ENCODE results near the gene TFR2.
"Not testable (repeated sequence)": the region's sequence is repeated elsewhere in the genome, so short reads cannot be mapped to it uniquely, and the experiment has no call there.

TFR2 gene

DNA sequence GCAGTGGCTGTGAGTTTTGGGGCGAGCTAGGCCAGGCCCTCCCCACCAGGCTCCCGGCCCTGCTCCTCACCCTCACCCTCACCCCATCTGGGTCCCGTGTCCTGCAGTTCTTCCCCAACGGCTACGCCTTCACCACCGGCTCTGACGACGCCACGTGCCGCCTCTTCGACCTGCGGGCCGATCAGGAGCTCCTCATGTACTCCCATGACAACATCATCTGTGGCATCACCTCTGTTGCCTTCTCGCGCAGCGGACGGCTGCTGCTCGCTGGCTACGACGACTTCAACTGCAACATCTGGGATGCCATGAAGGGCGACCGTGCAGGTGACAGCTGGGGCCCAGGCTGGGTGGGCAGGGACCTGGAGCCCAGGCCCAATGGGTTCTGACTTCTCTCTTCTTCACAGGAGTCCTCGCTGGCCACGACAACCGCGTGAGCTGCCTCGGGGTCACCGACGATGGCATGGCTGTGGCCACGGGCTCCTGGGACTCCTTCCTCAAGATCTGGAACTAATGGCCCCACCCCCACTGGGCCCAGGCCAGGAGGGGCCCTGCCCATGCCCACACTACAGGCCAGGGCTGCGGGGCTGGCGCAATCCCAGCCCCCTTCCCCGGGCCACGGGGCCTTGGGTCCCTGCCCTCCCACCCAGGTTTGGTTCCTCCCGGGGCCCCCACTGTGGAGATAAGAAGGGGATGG lies 37.1 kb upstream of the TFR2 start:
- DNase-seq, result no peak

DNA sequence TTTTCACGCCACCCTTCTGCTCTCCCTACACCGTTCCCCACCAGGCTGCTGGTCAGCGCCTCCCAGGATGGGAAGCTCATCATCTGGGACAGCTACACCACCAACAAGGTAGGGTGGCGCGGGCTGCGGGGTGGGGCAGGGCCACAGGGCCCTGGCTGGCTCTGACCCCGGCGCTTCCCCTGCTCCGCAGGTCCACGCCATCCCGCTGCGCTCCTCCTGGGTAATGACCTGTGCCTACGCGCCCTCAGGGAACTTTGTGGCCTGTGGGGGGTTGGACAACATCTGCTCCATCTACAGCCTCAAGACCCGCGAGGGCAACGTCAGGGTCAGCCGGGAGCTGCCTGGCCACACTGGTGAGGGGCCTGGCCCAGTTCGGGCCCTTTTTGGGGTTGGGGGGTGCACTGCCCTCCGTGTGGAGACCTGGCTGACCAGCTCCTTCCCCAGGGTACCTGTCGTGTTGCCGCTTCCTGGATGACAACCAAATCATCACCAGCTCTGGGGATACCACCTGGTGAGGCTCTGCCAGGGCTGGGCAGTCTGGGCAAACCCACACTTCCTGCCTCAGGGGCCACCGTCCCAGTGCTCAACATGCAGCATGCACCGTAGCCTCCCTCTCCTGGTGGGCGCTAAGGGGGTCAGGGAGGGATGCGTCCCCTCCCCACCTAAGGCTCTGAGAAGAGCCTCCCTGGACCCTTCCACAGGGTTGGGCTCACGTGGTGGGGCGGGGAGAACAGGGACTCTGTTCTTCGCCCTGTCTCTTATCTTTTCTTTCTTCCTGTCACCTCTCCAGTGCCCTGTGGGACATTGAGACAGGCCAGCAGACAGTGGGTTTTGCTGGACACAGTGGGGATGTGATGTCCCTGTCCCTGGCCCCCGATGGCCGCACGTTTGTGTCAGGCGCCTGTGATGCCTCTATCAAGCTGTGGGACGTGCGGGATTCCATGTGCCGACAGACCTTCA lies 36.2 kb upstream of the TFR2 start:
- no peak for DNase-seq

DNA sequence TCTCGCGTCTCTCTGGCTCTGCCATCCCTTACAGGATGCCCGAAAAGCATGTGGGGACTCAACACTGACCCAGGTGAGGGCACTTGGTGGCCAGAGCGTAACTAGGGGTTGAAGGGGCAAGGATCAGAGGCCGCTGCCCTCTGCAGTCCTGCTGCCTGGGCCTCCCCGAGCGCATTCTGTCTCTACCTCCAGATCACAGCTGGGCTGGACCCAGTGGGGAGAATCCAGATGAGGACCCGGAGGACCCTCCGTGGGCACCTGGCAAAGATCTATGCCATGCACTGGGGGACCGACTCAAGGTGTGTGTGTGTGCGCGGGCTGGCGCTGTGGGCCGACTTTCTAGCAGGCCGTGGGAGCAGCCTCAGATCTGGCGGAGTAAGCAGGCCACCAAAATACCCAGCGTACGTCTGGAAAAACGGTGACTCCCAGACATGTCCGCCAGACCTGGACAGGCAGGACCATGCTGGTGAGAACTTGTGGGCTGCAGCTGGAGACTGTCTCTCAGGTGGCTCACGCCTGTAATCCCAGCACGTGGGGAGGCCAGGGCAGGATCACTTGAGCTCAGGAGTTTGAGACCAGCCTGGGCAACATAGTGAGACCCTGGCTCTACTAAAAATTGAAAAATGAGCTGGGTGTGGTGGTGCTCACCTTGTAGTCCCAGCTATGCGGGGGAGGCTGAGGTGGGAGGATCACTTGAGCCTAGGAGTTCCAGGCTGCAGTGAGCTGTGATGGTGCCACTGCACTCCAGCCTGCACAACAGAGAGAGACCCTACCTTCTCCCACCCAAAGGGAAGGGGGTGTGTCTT lies 35.4 kb upstream of the TFR2 start:
- no peak for DNase-seq

DNA sequence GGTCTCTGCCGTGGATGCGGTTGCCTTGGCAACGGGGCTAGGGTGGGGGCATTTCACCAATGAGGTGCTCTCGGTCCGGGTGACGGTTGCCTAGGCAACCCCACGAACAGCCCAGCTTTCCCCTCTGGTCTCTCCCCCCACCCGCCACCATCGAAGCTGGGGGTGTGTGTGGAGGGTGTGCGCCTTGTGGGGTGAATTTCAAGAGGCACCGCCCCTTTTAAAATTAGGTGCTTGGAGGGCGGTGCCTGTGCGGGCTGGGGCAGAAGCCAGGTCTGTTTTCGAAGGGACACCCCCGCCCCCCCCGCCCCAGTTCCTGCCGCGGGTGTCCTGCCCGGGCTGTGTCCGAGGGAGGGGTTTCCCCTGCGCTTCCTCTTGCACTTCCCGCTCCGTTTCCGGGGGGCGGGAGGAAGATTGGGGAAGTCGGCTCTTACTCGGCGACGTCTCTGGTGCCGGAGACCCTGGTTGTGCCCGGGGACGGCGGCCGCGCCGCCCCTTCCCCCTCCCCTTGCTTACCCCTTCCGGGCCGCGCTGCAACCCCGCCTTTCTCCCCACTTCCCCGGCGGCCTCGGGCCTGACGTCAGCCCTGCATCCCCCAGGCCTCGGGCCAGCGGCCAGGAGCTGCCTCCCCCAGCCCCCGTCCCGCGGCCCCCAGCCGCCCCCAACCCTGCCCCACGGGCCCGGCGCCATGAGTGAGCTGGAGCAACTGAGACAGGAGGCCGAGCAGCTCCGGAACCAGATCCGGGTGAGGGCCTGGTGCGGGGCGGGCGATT lies 34.4 kb upstream of the TFR2 start:
- DNase-seq, result peak; percentile 95

DNA sequence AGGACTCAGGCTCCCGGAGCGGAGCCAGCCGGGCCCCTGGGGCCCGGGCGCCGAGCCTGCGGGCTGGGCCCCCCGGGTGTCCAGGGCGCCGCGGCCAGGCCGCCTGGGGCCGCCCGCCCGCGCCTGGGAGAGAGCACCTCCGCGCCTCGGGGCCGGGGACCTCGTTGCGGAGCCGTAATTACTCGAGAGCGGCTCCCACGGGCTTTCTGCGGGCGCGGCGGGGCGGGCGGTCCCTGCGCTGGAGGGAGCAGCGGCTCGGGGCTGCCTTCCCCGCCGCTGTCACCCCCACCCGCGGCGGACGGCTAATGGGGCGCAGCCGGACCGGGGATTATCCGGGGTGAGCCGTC lies 33.7 kb upstream of the TFR2 start:
- DNase-seq, result peak; percentile 56

DNA sequence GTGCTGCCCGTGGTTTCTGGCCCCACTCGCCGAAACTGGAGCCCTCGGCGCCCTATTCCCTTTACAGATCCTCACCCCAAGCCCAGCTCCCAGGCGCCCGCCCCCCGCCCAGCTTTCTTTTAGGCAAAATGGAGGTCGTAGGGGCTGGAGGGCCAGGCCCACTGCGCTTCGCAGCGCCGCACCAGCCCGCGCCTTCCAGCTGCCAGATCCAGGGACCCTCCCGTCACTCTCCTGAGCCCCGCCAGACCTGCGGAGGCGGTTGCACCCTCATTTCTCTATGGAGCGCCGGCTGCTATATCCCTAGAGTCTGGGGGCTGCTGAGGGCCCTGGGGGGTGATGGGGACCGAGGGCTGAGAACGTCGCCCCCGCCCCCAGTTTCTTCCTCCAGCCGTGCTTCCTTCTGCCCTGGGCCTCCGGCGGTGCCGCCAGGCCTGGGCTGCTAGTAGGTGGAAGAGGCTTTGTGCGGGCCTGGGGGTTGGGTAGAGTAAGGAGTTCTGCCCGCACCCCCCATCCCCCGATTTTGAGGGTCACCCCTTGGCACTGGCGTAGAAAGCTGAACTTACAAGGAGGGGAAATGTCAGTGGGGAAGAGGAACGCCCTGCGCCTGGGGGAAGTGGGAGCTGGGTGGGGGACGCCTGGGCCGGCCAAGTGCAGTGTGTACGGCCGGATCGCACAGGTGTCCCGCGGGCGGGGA lies 33.2 kb upstream of the TFR2 start:
- no peak for DNase-seq

DNA sequence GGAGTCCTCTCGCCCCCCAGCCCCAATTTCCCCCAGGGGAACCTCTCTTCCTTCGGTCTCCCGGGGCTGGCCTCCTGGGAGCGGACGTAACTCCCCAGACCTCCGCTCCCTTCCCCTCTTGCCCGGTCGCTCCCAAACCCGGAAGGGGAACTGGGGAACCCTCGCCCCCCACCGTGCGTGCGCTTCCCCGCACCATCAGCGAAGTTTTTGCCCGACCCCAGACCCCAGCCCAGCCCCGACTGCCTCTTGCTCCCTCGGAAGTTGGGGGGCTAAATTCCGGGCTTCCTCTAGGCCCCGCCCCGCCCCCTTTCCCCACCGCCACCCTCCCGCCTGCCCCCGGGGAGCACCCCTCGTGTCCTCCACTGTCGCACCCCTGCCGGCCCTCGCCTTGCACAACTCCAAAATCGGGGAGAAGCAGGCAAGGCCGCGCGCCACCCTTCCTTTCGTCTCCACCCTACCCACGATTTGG lies 32.6 kb upstream of the TFR2 start:
- peak; percentile 34 for DNase-seq

DNA sequence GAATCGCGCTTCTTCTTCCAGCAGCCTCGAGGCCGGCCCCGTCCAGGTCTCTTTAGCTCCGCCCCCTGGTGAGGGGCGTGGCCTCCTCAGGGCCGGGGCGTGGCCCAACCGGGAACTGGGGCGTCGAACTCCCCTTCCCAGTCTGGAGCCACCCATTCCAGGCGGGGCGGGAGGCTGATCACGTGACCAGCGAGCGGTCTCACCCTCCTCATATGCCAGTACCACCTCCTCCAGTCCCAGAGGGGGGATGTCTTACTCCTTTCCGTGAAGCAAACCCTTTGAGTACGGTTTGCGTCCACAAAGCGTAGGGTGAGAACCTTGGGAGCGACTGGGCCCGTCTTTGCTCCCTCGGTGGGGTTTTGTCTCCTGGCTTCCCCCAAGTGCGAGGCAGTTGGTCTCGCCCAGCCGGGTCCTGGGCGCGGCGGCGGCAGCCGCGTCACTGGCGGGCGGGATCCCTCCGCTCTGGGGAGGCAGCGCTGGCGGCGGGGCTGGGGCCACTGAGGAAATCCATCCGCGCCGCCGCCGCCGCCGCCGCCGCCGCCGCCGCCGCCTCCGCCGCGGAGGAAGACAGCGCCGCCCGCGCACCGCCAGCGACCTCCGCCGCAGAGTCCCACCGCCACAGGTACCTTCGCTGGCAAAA lies 32.1 kb upstream of the TFR2 start, which contains the start of gene GNB2:
TSS of gene GNB2 (plus strand) at position 439 of the 640 bp plus-strand sequence. CDS start 2,526 bp downstream, outside the sequence.
- DNase-seq, result peak; percentile 95

DNA sequence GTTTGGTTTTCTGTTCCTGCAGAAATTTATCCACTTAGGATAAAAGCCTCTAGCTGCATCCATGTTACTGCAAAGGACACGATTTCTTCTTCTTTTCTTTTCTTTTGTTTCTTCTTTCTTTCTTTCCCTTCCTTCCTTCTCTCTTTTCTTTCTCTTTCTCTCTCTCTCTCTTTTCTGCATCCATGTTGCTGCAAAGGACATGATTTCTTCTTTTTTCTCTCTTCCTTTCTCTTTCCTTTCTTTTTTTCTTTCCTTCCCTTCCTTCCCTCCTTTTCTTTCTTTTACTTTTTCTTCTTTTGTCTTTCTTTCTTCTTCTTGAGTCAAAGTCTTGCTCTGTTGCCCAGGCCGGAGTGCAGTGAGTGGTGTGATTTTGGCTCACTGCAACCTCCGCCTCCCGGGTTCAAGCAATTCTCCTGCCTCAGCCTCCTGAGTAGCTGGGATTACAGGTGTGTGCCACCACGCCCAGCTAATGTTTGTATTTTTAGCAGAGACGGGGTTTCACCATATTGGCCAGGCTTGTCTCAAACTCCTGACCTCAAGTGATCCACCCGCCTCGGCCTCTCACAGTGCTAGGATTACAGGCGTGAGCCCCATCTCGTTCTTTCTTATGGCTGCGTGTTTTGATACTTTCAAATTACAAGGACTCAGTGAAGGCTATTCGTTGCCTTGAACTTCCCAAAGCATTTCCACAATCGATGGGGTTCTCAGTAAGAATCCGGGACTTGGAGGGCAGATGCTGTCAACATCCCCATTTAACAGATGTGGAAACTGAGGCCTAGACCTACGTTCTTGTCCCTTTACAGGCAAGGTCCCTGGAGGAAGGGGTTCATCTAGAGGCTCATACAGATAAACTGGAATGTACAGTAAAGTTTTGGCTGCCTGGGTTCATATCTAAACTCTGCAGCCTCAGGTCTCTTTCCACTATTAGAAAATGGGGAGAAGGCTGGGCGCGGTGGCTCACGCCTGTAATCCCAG lies 30.3 kb upstream of the TFR2 start:
- no peak for DNase-seq

DNA sequence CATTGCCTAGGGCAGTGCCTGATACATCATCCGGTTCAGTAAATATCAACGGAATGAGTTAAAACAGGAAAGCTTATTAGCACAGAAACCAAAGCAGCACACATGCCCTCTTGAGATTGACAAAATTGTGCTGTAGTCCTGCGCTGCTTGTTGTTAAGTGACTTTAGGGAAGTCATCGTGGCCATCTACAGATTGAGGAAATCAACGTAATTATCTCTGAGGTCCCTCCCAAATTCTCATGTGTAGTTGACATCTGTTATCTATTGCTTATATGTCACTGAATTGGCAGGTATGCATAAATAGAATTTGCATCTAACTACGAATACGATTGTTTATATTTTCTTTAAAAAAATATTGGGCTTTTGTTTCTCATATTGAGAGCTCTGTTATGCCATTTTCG lies 28.7 kb upstream of the TFR2 start:
- DNase-seq, result no peak

DNA sequence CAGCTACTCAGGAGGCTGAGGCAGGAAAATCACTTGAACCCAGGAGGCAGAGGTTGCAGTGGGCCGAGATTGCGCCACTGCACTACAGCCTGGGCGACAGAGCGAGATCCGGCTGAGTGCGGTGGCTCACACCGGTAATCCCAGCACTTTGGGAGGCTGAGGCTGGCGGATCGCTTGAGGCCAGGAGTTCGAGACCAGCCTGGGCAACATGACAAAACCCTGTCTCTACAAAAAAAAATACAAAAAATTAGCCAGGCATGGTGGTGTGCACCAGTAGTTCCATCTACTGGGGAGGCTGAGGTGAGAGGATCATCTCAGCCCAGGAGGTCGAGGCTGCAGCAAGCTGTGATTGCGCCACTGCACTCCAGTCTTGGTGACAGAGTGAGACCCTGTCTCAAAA lies 27.8 kb upstream of the TFR2 start:
- DNase-seq, result not testable (repeated sequence)

DNA sequence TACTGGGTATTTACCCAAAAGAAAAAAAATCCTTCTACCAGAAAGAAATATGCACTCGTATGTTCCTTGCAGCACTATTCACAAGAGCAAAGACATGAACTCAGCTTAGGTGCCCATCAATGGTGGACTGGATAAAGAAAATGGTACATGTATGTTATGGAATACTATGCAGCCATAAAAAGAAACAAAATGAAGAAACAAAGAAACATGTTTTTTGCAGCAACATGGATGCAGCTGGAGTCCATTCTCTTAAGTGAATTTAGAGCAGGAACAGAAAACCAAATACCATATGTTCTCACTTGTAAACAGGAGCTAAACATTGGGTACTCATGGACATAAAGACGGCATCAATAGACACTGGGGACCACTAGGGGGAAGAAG lies 26.7 kb upstream of the TFR2 start:
- no peak for DNase-seq

DNA sequence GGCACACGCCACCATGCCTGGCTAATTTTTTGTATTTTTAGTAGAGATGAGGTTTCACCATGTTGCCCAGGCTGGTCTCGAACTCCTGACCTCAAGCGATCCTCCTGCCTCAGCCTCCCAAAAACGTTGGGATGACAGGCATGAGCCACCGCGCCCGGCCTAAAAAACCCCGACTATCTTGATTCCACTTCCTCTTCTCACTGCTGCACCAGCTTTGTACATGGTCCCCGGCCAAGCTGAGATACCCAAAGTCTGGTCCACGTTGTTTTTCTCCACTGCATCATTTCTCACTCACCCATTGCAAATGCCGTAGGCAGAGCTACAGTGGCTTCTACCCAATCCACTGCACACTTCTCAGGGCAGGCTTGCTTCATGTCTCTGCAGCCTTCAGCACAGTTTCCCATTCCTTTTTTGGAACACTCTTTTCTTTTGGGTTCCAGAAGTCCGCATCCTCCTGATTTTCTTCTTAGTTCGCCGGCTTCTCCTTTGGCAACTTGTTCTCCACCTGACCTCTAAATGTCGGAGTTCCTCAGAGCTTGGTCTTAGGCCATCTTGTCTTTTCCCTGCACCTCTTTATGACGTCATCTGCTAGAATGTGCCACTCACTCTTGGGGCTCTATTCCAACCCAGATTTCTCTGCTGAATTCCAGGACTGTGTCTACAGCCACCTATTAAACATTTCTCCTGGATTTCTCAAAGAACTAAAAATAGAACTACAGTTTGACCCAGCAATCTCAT lies 26.1 kb upstream of the TFR2 start:
- no peak for DNase-seq

DNA sequence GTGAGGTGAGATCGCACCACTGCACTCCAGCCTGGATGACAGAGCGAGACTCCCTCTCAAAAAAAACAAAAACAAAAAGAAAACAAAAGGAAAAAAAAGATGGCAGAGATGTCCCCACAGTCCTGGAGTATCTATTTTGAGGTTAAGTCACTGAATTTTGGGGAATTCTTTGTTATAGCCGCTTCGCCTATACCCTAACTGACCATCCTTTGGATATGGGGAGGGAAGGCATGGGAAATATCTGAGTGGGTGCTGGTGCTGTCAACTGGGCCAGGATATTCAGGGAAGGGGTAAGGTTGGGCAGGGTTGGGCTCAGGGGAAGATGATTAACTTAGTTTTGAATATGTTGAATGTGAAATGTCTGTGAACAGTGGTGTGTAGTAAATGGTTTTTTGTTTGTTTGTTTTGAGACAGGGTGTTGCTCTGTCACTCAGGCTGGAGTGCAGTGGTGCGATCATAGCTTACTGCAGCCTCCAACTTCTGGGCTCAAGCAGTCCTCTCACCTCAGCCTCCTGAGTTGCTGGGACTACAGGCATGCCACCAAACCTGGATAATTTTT lies 23.9 kb upstream of the TFR2 start:
- no peak for DNase-seq

DNA sequence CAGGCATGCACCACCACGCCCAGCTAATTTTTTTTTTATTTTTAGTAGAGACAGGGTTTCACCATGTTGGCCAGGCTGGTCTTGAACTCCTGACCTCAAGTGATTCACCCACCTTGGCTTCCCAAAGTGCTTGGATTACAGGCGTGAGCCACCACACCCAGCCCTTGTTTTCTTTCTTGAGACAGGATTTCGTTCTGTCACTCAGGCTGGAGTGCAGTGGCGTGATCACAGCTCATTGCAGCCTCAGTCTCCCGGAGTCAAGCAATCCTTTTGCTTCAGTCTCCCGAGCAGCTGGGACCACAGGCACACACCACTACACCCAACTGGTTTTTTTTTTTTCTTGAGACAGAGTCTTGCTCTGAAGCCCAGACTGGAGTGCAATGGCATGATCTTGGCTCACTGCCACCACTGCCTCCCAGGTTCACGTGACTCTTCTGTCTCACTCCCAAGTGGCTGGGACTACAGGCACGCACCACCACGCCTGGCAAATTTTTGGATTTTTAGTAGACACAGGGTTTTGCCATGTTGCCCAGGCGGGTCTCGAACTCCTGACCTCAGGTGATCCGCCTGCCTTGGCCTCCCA lies 20.9 kb upstream of the TFR2 start:
- not testable (repeated sequence) for DNase-seq

DNA sequence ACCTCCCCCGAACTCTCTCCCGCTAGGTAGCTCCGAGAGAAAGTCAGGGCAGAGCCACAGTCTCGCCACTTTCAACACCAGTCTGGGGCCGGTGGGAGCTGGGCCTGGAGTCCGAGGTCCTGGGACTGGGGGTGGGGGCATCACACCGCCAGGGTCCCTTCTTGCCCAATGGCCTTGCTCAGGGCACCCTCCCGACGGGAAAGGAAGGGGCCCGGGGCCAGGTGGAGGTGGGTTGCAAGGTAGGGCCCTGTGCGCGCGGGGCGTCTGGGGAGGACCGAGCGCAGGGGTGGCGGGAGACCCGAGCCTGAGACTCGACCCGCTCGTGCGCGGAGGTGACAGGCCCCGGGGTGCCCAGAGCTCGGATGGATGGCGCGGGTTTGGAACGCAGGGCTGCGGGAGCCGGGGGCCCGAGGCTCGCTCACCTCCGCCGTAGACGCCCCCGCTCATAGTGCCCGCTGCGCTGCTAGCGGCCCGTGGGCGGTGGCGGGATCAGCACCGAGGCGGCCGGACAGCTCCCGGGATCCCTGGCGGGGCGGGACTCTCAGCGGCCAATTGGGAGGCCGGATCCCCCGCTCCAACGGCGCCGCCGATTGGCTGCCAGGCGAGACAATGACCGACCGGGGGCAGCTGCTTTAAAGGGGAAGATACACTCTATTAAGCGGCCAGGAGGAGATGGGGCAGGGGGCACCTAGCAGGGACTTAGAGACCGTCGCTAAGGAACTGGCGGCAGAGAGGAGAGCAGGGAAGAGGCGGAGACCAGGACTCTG lies 14.7 kb upstream of the TFR2 start, which contains the start of gene ACTL6B:
TSS of gene ACTL6B (minus strand) at position 541 of the 767 bp plus-strand sequence. CDS start at position 447, 94 bp downstream.
- DNase-seq, result peak; percentile 31

All from activated gamma-delta T cell (primary cell).